PC-9 (cell line): ENCODE measurements around the gene PDLIM7. TPM values are rescaled to one million over a fixed set of nuclear protein-coding genes. Genes with fewer than 3 reads are reported as not detected.

ENCODE experiments used
- BruUV-seq: library from RNA; stranded (reverse); fragments of 400-500 nt; replicated peaks from 2 replicates; lab custom pipeline; 2021; lab: Mats Ljungman, UMichigan
- CTCF ChIA-PET: fragments of 300-600 bp; sonication (Branson Sonifier 250); formaldehyde crosslinking; loops from one replicate; lab custom pipeline; 2022; ENCODE audit warnings: antibody characterized with exemption; lab: Charles Lee
- POLR2A ChIA-PET: fragments of 300-600 bp; sonication (Branson Sonifier 250); formaldehyde crosslinking; loops from one replicate; lab custom pipeline; 2022; ENCODE audit warnings: antibody characterized with exemption; ENCODE audit not compliant: unreplicated experiment; lab: Charles Lee
- DNase-seq, 2 experiments: peaks; one replicate each; pipeline versions ENCODE4 v3.0.0 to v3.0.0-alpha.2; 2015 to 2022; ENCODE audit warnings: mixed read lengths in 1 of 2
- H2AFZ ChIP-seq: fragments of 200-600 bp; sonication (generic); 2 replicates; pipeline ENCODE4 v1.8.1; 2017; ENCODE audit warnings: antibody characterized with exemption
- H3F3A ChIP-seq: fragments of 200-600 bp; sonication (generic); 2 replicates; pipeline ENCODE4 v1.8.1; 2017; ENCODE audit warnings: antibody characterized with exemption, mild to moderate bottlenecking, low read depth; ENCODE audit not compliant: insufficient read depth
- H3K27ac ChIP-seq: fragments of 200-600 bp; sonication (generic); 2 replicates; pipeline ENCODE4 v1.6.1; 2016; ENCODE audit warnings: mixed run types
- H3K27me3 ChIP-seq: fragments of 200-600 bp; sonication (generic); 2 replicates; pipeline ENCODE4 v1.6.1; 2016; ENCODE audit warnings: low read depth, mixed run types; ENCODE audit not compliant: insufficient read depth
- H3K36me3 ChIP-seq: fragments of 200-600 bp; sonication (generic); 2 replicates; pipeline ENCODE4 v1.6.1; 2016; ENCODE audit warnings: low read depth, mixed run types
- H3K4me1 ChIP-seq: fragments of 200-600 bp; sonication (generic); replicated peaks from 2 replicates; pipeline ENCODE4 v1.6.1; 2016; ENCODE audit warnings: mixed run types; ENCODE audit not compliant: insufficient read depth
- H3K4me2 ChIP-seq: fragments of 200-600 bp; sonication (generic); 2 replicates; pipeline ENCODE4 v1.6.1; 2017; ENCODE audit warnings: mixed run types
- H3K4me3 ChIP-seq: fragments of 200-600 bp; sonication (generic); 2 replicates; pipeline ENCODE4 v1.6.1; 2016; ENCODE audit warnings: mixed run types
- H3K79me2 ChIP-seq: fragments of 200-600 bp; sonication (generic); 2 replicates; pipeline ENCODE4 v1.6.1; 2017; ENCODE audit warnings: low read depth, mixed run types
- H3K9me2 ChIP-seq: fragments of 200-600 bp; sonication (generic); 2 replicates; pipeline ENCODE4 v1.8.1; 2017; ENCODE audit warnings: mild to moderate bottlenecking; ENCODE audit not compliant: insufficient read depth
- H3K9me3 ChIP-seq: fragments of 200-600 bp; sonication (generic); 2 replicates; pipeline ENCODE4 v1.8.1; 2016; ENCODE audit warnings: low read depth; ENCODE audit not compliant: insufficient read depth
- H4K20me1 ChIP-seq: fragments of 200-600 bp; sonication (generic); 2 replicates; pipeline ENCODE4 v1.8.1; 2017; ENCODE audit not compliant: insufficient read depth
- EZH2 ChIP-seq: fragments of 200-600 bp; sonication (generic); IDR thresholded peaks from 2 replicates; pipeline ENCODE4 v1.8.0; 2017; ENCODE audit warnings: antibody characterized with exemption, low read depth
- intact Hi-C: fragments of 100-400 bp; cut with micrococcal nuclease; formaldehyde crosslinking; loops from one replicate; pipeline ENCODE4 v1.10.0; 2022; ENCODE audit not compliant: unreplicated experiment
- total RNA-seq: library from RNA; stranded (reverse); gene quantifications from 2 replicates; pipeline ENCODE4 v1.2.3, GENCODE V29; 2021
- TF ChIP-seq, protein P1 (sequence below): fragments of 200-600 bp; sonication (generic); conservative IDR thresholded peaks from 2 replicates; pipeline ENCODE4 v1.6.1; 2017; ENCODE audit warnings: mixed run types, antibody characterized with exemption, mild to moderate bottlenecking, moderate library complexity

PDLIM7 gene
- total RNA-seq, 1 experiment from 2014 or later = 167 TPM

DNA sequence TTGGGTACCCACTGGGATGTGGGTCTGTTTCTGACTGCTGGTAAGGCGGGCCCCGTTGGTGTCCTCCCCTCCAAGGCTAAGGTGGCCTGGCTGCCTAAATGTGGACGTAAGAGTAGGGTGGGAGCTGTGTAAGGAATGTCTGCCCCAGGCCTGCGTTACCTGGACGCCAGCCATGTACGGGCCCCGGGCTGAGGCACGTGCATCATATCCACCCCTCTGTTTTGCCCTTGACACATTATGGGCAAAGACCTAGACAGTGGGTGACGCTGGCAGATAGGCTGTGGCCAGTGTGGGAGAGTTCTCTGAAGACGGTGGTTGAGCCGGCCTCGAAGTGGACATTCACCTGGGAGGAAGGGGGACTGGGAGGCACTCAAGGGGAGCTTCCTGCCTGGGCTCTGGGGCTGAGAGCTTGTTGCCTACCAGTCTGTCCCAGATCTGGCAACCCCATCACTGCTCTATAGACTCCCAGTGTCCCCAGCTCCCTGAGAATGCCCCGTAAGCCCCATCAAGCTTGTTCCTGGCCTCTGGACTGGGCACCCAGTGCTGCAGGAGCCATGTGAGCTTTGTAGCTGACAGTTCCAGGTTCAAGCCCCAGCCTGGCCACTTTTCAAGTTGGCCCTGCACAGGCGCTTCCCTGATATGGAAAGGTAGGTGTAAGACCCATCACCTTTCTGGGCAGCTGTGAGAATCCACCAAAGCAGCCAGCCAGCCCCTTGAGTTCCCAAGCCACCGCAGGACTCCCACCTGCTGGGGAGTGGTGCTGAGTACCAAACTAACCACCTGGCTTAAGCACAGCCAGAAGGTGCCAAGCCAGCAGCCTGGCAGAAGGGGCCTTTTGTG lies 54.0 kb downstream of the PDLIM7 start:
- TF ChIP-seq, protein P1, sequence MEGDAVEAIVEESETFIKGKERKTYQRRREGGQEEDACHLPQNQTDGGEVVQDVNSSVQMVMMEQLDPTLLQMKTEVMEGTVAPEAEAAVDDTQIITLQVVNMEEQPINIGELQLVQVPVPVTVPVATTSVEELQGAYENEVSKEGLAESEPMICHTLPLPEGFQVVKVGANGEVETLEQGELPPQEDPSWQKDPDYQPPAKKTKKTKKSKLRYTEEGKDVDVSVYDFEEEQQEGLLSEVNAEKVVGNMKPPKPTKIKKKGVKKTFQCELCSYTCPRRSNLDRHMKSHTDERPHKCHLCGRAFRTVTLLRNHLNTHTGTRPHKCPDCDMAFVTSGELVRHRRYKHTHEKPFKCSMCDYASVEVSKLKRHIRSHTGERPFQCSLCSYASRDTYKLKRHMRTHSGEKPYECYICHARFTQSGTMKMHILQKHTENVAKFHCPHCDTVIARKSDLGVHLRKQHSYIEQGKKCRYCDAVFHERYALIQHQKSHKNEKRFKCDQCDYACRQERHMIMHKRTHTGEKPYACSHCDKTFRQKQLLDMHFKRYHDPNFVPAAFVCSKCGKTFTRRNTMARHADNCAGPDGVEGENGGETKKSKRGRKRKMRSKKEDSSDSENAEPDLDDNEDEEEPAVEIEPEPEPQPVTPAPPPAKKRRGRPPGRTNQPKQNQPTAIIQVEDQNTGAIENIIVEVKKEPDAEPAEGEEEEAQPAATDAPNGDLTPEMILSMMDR = no peak
- no peak for TF ChIP-seq EZH2
- Histone ChIP-seq H2AFZ (no peak overlapping the region), H3K4me3 (no peak overlapping the region), H3K4me2 (no peak overlapping the region), H3K27me3 (no peaks in the 10 kb centered on the region), H3K9me2 (no peaks in the 10 kb centered on the region), H3K79me2 (peaks cover 19% of the 10 kb centered on the region), H3K36me3 (no peaks in the 10 kb centered on the region; the same call in 1 of the 2 replicates), H3K9me3 (no peaks in the 10 kb centered on the region), H3F3A (peaks cover 52% of the 10 kb centered on the region), H3K4me1 (peaks cover 8% of the 10 kb centered on the region), H3K27ac (no peak overlapping the region), H4K20me1 (peaks cover 22% of the 10 kb centered on the region)
- intact Hi-C loops = no loop called here
- BruUV-seq = no TSS peak
- POLR2A ChIA-PET = interaction anchor here (0.6 kb wide), 2 partner anchors 53 to 115 kb away, joined by 3 to 4 read pairs; no protein-coding TSS in a partner anchor
- DNase-seq = peak in 1 of 2 experiments; percentile 13
- CTCF ChIA-PET = no interaction called here

DNA sequence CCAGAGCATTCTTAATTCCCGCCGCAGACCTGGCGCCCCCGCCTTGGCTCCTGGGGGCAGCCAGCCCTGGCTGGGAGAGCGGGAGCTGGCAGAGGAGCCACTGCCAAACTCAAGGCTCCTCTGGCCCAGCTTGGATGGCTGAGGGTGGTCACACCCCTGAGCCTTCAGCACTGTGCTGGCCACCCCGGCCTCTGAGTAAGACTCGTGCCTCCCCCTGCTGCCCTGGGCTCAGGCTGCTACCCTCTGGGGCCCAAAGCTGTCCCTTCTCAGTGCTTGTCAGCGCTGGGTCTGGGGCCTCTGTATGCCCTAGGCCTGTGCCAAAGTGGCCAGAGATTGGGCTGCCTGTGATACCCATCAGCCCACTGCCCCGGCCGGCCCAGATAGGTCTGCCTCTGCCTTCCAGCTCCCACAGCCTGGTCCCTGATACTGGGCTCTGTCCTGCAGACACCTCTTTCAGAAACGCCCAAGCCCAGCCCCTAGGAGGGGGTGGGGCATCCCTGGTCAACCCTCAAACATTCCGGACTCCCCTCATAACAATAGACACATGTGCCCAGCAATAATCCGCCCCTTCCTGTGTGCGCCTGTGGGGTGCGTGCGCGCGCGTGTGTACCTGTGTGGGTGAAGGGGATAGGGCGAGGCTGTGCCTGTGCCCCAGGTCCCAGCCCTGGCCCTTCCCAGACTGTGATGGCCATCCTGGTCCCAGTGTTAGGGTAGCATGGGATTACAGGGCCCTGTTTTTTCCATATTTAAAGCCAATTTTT lies 55.2 kb downstream of the PDLIM7 start:
- peak in 1 of 2 experiments; percentile 1 for DNase-seq
- ChIA-PET POLR2A (no interaction called here), CTCF (no interaction called here)
- Histone ChIP-seq H3K9me2 (no peaks in the 10 kb centered on the region), H2AFZ (no peak overlapping the region), H3K79me2 (peaks cover 19% of the 10 kb centered on the region), H3K9me3 (no peaks in the 10 kb centered on the region), H3K4me1 (0 out of 2 replicates have a peak, but pooled peaks cover 4% of the 10 kb centered on the region), H3K27ac (no peak overlapping the region), H3K4me2 (no peak overlapping the region), H4K20me1 (peaks cover 22% of the 10 kb centered on the region), H3F3A (peaks cover 58% of the 10 kb centered on the region), H3K27me3 (no peaks in the 10 kb centered on the region), H3K4me3 (no peak overlapping the region), H3K36me3 (no peaks in the 10 kb centered on the region; the same call in 1 of the 2 replicates)
- no peak for TF ChIP-seq EZH2
- TF ChIP-seq, protein P1 = no peak
- no TSS peak for BruUV-seq
- intact Hi-C loops = no loop called here

DNA sequence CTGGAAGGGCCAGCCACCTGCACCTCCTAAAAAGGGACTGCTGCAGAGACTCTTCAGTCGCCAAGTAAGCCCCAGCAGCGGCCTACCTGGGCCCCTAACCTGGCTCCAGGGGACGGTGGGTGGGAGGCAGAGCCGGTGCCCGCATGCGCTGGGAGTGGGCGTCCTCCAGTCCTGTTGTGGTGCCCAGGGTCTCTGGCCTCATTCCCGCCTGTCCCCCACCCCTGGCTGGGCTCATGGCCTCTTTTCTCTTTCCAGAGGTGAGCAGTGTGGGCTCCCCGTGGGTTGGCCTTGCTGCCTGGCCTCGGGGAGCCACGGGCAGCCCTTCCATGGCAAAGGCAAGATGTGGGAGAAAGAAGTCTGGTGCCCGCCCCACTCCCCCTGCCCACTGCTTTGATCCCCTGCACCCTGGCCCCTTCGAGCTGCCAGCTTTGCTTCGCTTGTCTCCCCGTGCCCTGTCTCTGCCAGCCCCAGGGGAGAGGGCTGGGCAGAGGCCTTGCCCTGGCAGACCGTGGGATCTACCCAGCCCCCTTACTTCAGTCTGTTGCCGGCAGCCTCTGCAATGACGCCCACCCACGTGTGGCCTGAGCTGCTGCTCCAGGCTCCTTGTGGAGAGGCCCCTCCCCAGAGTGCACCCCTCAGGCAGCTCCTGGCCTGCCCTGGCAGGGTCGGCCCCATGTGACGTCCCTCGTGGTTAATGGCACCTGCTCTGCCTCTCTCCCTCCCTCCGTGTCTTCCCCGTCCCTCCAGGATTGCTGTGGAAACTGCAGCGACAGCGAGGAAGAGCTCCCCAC lies 56.2 kb downstream of the PDLIM7 start:
- Histone ChIP-seq H3K36me3 (no peaks in the 10 kb centered on the region; the same call in 1 of the 2 replicates), H3K27me3 (no peaks in the 10 kb centered on the region), H2AFZ (no peak overlapping the region), H3K9me3 (no peaks in the 10 kb centered on the region), H4K20me1 (peaks cover 20% of the 10 kb centered on the region), H3K79me2 (peaks cover 16% of the 10 kb centered on the region), H3F3A (peaks cover 66% of the 10 kb centered on the region), H3K27ac (no peak overlapping the region), H3K4me2 (no peak overlapping the region), H3K4me3 (no peak overlapping the region), H3K9me2 (no peaks in the 10 kb centered on the region), H3K4me1 (0 out of 2 replicates have a peak, but pooled peaks cover 3% of the 10 kb centered on the region)
- intact Hi-C loops = no loop called here
- ChIA-PET CTCF (no interaction called here), POLR2A (no interaction called here)
- TF ChIP-seq, protein P1 = no peak
- TF ChIP-seq EZH2 = no peak
- BruUV-seq = no TSS peak
- no peak for DNase-seq
